Lower lobe of right lung (tissue), 2 donors: ENCODE measurements around the gene COL4A2. TPM values are rescaled to one million over a fixed set of nuclear protein-coding genes. Genes with fewer than 3 reads are reported as not detected.
A peak's percentile ranks its signal among the peaks of the same experiment; 100 is the strongest.

Experiments used
- ATAC-seq, 2 donors: fragments of 200-7000 bp; cut with Tn5 transposase; one replicate each; pipeline ENCODE4 v1.9.1; 2020 to 2022; ENCODE audit warnings: mild to moderate bottlenecking in 2 of 2, moderate library complexity in 2 of 2
- DNase-seq: peaks from one replicate; pipeline ENCODE4 v3.0.0-alpha.2; 2020
- H3K27ac ChIP-seq: fragments of 200-600 bp; one replicate; pipeline ENCODE4 v1.8.0; 2022
- H3K27me3 ChIP-seq: fragments of 200-600 bp; one replicate; pipeline ENCODE4 v1.8.0; 2022; ENCODE audit warnings: low read depth
- H3K36me3 ChIP-seq: fragments of 200-600 bp; one replicate; pipeline ENCODE4 v1.8.0; 2022; ENCODE audit warnings: mild to moderate bottlenecking
- H3K4me1 ChIP-seq: fragments of 200-600 bp; one replicate; pipeline ENCODE4 v1.8.0; 2022
- H3K4me3 ChIP-seq: fragments of 200-600 bp; one replicate; pipeline ENCODE4 v1.8.0; 2022; ENCODE audit warnings: mild to moderate bottlenecking
- H3K9me3 ChIP-seq: fragments of 200-600 bp; one replicate; pipeline ENCODE4 v1.8.0; 2022
- intact Hi-C: fragments of 100-400 bp; cut with DNase I; formaldehyde crosslinking; loops from one replicate; pipeline ENCODE4 v1.11.0; 2022
- total RNA-seq: library from RNA; stranded (reverse); fragmentation: NEBNext Ultra II Directional; extraction: Animal tissue kit (Norgen Biotek cat#: 25700); gene quantifications from one replicate; pipeline ENCODE4 v1.2.1, GENCODE V29; 2021
- TF ChIP-seq, protein P1 (sequence below): fragments of 200-600 bp; IDR thresholded peaks from one replicate; pipeline ENCODE4 v1.8.0; 2022; ENCODE audit warnings: antibody characterized with exemption, mild to moderate bottlenecking
- donor health status: DM: no; HTN: yes; CAD: no; lungs with severe emphysema.

The COL4A2 gene
- total RNA-seq, 1 donor from 2014 or later, result 185 TPM

- H3K36me3 ChIP-seq, result peaks cover 90% of the 10 kb centered on the region
- peak; percentile 11 for DNase-seq
- no peak overlapping the region for H3K4me3 ChIP-seq
- ATAC-seq, result no peak
- intact Hi-C loops, result no loop called here
- no peak overlapping the region for H3K27ac ChIP-seq
- no peaks in the 10 kb centered on the region for H3K27me3 ChIP-seq
- H3K9me3 ChIP-seq, result no peaks in the 10 kb centered on the region
- TF ChIP-seq, protein P1, sequence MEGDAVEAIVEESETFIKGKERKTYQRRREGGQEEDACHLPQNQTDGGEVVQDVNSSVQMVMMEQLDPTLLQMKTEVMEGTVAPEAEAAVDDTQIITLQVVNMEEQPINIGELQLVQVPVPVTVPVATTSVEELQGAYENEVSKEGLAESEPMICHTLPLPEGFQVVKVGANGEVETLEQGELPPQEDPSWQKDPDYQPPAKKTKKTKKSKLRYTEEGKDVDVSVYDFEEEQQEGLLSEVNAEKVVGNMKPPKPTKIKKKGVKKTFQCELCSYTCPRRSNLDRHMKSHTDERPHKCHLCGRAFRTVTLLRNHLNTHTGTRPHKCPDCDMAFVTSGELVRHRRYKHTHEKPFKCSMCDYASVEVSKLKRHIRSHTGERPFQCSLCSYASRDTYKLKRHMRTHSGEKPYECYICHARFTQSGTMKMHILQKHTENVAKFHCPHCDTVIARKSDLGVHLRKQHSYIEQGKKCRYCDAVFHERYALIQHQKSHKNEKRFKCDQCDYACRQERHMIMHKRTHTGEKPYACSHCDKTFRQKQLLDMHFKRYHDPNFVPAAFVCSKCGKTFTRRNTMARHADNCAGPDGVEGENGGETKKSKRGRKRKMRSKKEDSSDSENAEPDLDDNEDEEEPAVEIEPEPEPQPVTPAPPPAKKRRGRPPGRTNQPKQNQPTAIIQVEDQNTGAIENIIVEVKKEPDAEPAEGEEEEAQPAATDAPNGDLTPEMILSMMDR, result no peak
- H3K4me1 ChIP-seq, result peaks cover 7% of the 10 kb centered on the region
Observed at GRCh38 chr13:110466266-110466915, 159.3 kb downstream of the COL4A2 start.

- intact Hi-C loops, result no loop called here
- no peak overlapping the region for H3K27ac ChIP-seq
- no peaks in the 10 kb centered on the region for H3K9me3 ChIP-seq
- DNase-seq (peak; percentile 35), ATAC-seq (no peak)
- H3K36me3 ChIP-seq, result peaks cover 90% of the 10 kb centered on the region
- H3K4me1 ChIP-seq, result peaks cover 11% of the 10 kb centered on the region
- TF ChIP-seq, protein P1, result no peak
- H3K27me3 ChIP-seq, result no peaks in the 10 kb centered on the region
- no peak overlapping the region for H3K4me3 ChIP-seq
Observed at GRCh38 chr13:110467516-110468110, 160.5 kb downstream of the COL4A2 start.

DNA sequence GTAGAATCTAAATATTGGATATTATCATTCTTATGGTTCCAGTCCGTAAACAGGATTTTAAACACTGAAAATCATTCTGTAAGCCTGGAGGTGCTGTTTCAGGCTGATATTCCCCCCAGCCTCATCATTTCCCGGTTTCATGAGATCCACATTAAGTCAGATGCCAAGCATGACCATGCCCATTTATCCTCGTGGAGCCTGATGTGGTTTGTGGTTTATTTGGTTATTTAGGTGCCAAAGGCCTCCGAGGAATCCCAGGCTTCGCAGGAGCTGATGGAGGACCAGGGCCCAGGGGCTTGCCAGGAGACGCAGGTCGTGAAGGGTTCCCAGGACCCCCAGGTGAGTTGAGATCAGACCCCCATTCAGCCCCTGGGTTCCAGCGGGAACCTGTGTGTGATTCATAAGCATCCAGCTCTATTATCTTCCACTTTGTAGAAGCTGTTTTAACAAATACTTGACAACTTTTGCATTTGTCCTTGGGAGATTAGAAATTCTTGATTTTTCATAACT lies 162.0 kb downstream of the COL4A2 start:
- ATAC-seq (no peak), DNase-seq (peak; percentile 24)
- Histone ChIP-seq H3K36me3 (peaks cover 94% of the 10 kb centered on the region), H3K27ac (no peak overlapping the region), H3K4me1 (peaks cover 11% of the 10 kb centered on the region), H3K27me3 (no peaks in the 10 kb centered on the region), H3K9me3 (no peaks in the 10 kb centered on the region), H3K4me3 (no peak overlapping the region)
- TF ChIP-seq, protein P1, result no peak
- intact Hi-C loops, result no loop called here

GRCh38 chr13:110469597-110469996 lies 162.5 kb downstream of the COL4A2 start:
- Histone ChIP-seq H3K9me3 (no peaks in the 10 kb centered on the region), H3K36me3 (peaks cover 93% of the 10 kb centered on the region), H3K27ac (no peak overlapping the region), H3K4me3 (no peak overlapping the region), H3K27me3 (no peaks in the 10 kb centered on the region), H3K4me1 (peaks cover 11% of the 10 kb centered on the region)
- DNase-seq (peak; percentile 45), ATAC-seq (no peak)
- TF ChIP-seq, protein P1, result no peak
- intact Hi-C loops, result no loop called here

DNA sequence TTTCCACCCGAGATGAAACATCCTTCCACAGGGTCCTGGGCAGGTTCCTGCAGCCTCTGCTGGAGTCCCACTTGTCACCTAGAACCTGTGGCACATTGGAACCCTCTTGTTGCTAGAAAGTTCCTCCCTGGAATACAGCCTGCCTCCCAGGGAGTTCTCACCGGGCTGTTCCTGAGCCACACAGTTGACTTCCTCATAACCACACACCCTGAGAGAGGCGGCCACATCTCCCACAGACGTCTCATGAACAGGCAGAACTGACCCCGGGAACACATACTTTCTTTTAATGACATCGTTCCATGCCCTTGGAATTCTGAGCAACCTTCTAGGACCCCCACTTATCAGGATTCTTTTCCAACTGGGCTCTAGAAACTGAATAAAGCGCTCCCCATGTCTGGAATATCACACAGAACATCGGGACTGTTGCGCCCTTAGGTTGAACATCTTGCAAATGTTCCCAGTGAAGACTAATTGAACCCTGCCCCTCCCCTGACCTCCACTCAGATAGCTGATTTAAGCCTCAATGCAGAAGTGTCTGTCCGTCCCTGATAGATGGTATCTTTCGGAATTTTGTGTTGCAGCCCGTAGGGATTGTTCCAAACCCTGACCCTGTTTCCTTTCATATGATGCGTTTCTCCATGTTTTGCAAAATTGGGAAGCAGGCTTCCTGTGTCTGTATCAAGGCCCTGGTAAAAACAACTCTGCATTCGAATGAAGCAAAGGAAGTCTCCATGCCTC lies 163.4 kb downstream of the COL4A2 start:
- Histone ChIP-seq H3K4me3 (no peak overlapping the region), H3K27ac (no peak overlapping the region), H3K27me3 (no peaks in the 10 kb centered on the region), H3K4me1 (peaks cover 11% of the 10 kb centered on the region), H3K36me3 (peaks cover 91% of the 10 kb centered on the region), H3K9me3 (no peaks in the 10 kb centered on the region)
- TF ChIP-seq, protein P1, result no peak
- DNase-seq (peak; percentile 50), ATAC-seq (no peak)
- intact Hi-C loops, result no loop called here
